Measurements from ENCODE around the gene CSTPP1. TPM values are rescaled to one million over a fixed set of nuclear protein-coding genes. Genes with fewer than 3 reads are reported as not detected.

CSTPP1 gene
- total and polyA plus RNA-seq, 2 of the 8 experiments (the other 6 are each of a cell fraction or from before 2014, with no cell fraction given) = 24.2 to 28.7 TPM

DNA sequence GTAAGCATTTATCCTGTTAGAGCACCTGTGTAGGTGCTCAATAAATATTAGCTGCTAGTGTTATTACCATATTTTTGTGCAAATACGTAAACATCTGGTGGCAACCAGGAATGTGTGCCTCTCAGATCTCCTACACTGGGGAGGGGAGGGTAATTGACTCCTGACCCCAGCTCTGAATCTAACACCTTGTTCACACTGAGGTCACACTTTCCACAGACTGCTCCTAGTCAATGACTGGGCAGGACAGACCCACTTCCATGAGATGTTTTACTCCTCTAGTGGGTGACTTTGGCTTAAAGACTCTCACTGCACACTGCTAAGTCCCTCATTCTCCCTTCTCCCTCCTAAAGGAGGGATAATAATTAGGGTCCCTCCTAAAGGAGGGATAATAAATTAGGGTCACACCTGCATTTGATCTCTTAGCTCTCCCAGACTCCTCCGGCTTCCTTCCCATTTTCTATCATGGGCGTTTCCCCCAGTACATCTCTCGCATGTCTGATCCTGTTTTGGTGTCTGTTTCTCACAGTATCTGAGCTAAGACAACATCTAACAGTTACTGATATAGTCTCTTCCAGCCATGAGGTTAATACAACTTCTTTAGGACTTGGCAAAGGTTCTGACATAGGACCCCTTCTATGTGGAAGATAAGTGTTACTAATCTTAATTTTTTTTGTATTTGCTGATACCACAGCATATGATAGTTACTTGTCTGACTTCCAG is 8.0 kb downstream of the CSTPP1 start (continued):
- TF ChIP-seq, protein P1, sequence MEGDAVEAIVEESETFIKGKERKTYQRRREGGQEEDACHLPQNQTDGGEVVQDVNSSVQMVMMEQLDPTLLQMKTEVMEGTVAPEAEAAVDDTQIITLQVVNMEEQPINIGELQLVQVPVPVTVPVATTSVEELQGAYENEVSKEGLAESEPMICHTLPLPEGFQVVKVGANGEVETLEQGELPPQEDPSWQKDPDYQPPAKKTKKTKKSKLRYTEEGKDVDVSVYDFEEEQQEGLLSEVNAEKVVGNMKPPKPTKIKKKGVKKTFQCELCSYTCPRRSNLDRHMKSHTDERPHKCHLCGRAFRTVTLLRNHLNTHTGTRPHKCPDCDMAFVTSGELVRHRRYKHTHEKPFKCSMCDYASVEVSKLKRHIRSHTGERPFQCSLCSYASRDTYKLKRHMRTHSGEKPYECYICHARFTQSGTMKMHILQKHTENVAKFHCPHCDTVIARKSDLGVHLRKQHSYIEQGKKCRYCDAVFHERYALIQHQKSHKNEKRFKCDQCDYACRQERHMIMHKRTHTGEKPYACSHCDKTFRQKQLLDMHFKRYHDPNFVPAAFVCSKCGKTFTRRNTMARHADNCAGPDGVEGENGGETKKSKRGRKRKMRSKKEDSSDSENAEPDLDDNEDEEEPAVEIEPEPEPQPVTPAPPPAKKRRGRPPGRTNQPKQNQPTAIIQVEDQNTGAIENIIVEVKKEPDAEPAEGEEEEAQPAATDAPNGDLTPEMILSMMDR (IDR thresholded peaks at IDR 0.05; ENCODE audit: control extremely low read depth in 1 of 3, insufficient read depth in 1 of 3, low read depth in 1 of 3, low read length in 3 of 3) = no peak
- TF ChIP-seq BCL11A (IDR thresholded peaks at IDR 0.05; ENCODE audit: low read depth in 2 of 2, low read length in 2 of 2) = no peak
- no peak for TF ChIP-seq SP2 (IDR thresholded peaks at IDR 0.05; ENCODE audit: low read length)
- no peak for TF ChIP-seq MAFK (IDR thresholded peaks at IDR 0.05; ENCODE audit: low read depth, low read length)
- TF ChIP-seq RNF2 (IDR thresholded peaks at IDR 0.05; ENCODE audit: borderline replicate concordance, low read depth, low read length, missing control alignments, poor library complexity, severe bottlenecking) = no peak
